Measurements from ENCODE around the gene GGT7.
"Not testable (repeated sequence)": the region's sequence is repeated elsewhere in the genome, so short reads cannot be mapped to it uniquely, and the experiment has no call there.

GGT7 gene

GRCh38 chr20:34898129-34898528, 25.5 kb upstream of the GGT7 start:
- H3K4me3 ChIP-seq (ENCODE audit: extremely low read depth, insufficient read depth, low read length, poor library complexity, severe bottlenecking); H3K9me3 ChIP-seq (ENCODE audit: control insufficient read depth, low read length); H3K27ac ChIP-seq (ENCODE audit: low read depth, low read length, severe bottlenecking); H3K4me1 ChIP-seq (ENCODE audit: control insufficient read depth, insufficient read depth, low read length, poor library complexity, severe bottlenecking): not testable (repeated sequence)
- no CpG with 5 or more reads among the region's 3 CpGs for whole genome bisulfite sequencing, 2 experiments (ENCODE audit: insufficient coverage in 2 of 2)
- H3K36me3 ChIP-seq (ENCODE audit: control insufficient read depth, insufficient read depth, low read length), result peaks cover 44% of the 10 kb centered on the region

- Histone ChIP-seq H3K4me1 (ENCODE audit: control insufficient read depth, insufficient read depth, low read length, poor library complexity, severe bottlenecking) (peaks cover 1% of the 10 kb centered on the region), H3K4me3 (ENCODE audit: extremely low read depth, insufficient read depth, low read length, poor library complexity, severe bottlenecking) (no peak overlapping the region), H3K36me3 (ENCODE audit: control insufficient read depth, insufficient read depth, low read length) (peaks cover 44% of the 10 kb centered on the region), H3K27ac (ENCODE audit: low read depth, low read length, severe bottlenecking) (no peak overlapping the region), H3K9me3 (ENCODE audit: control insufficient read depth, low read length) (no peaks in the 10 kb centered on the region)
- 80 to 100% methylated on average over 1 of the region's 1 CpG for WGBS, 2 experiments (ENCODE audit: insufficient coverage in 2 of 2)
Observed at GRCh38 chr20:34896086-34896621, 23.5 kb upstream of the GGT7 start.

GRCh38 chr20:34895465-34895864, 22.8 kb upstream of the GGT7 start:
- Histone ChIP-seq H3K9me3 (ENCODE audit: control insufficient read depth, low read length) (no peaks in the 10 kb centered on the region), H3K27ac (ENCODE audit: low read depth, low read length, severe bottlenecking) (no peak overlapping the region), H3K4me1 (ENCODE audit: control insufficient read depth, insufficient read depth, low read length, poor library complexity, severe bottlenecking) (peaks cover 8% of the 10 kb centered on the region), H3K4me3 (ENCODE audit: extremely low read depth, insufficient read depth, low read length, poor library complexity, severe bottlenecking) (no peak overlapping the region), H3K36me3 (ENCODE audit: control insufficient read depth, insufficient read depth, low read length) (peaks cover 39% of the 10 kb centered on the region)
- no CpG with 5 or more reads among the region's 3 CpGs for WGBS, 2 experiments (ENCODE audit: insufficient coverage in 2 of 2)

GRCh38 chr20:34894723-34895122, 22.1 kb upstream of the GGT7 start:
- Histone ChIP-seq H3K36me3 (ENCODE audit: control insufficient read depth, insufficient read depth, low read length) (peaks cover 35% of the 10 kb centered on the region), H3K9me3 (ENCODE audit: control insufficient read depth, low read length) (no peaks in the 10 kb centered on the region), H3K4me3 (ENCODE audit: extremely low read depth, insufficient read depth, low read length, poor library complexity, severe bottlenecking) (no peak overlapping the region), H3K4me1 (ENCODE audit: control insufficient read depth, insufficient read depth, low read length, poor library complexity, severe bottlenecking) (peaks cover 8% of the 10 kb centered on the region), H3K27ac (ENCODE audit: low read depth, low read length, severe bottlenecking) (no peak overlapping the region)
- 100% methylated on average over 1 of the region's 1 CpG; no CpG with 5 or more reads in 1 of the 2 experiments for WGBS, 2 experiments (ENCODE audit: insufficient coverage in 2 of 2)

- no peaks in the 10 kb centered on the region for H3K9me3 ChIP-seq (ENCODE audit: control insufficient read depth, low read length)
- no peak overlapping the region for H3K4me3 ChIP-seq (ENCODE audit: extremely low read depth, insufficient read depth, low read length, poor library complexity, severe bottlenecking)
- WGBS, 2 experiments (ENCODE audit: insufficient coverage in 2 of 2), result 100% methylated on average over 1 of the region's 2 CpGs
- H3K4me1 ChIP-seq (ENCODE audit: control insufficient read depth, insufficient read depth, low read length, poor library complexity, severe bottlenecking), result peaks cover 8% of the 10 kb centered on the region
- peaks cover 46% of the 10 kb centered on the region for H3K36me3 ChIP-seq (ENCODE audit: control insufficient read depth, insufficient read depth, low read length)
- no peak overlapping the region for H3K27ac ChIP-seq (ENCODE audit: low read depth, low read length, severe bottlenecking)
Observed at GRCh38 chr20:34892671-34893070, 20.0 kb upstream of the GGT7 start.

- Histone ChIP-seq H3K27ac (ENCODE audit: low read depth, low read length, severe bottlenecking) (no peak overlapping the region), H3K36me3 (ENCODE audit: control insufficient read depth, insufficient read depth, low read length) (peaks cover 48% of the 10 kb centered on the region), H3K4me1 (ENCODE audit: control insufficient read depth, insufficient read depth, low read length, poor library complexity, severe bottlenecking) (peaks cover 8% of the 10 kb centered on the region), H3K9me3 (ENCODE audit: control insufficient read depth, low read length) (no peaks in the 10 kb centered on the region), H3K4me3 (ENCODE audit: extremely low read depth, insufficient read depth, low read length, poor library complexity, severe bottlenecking) (no peak overlapping the region)
- no CpG with 5 or more reads among the region's 2 CpGs for WGBS, 2 experiments (ENCODE audit: insufficient coverage in 2 of 2)
Observed at GRCh38 chr20:34891166-34892062, 18.8 kb upstream of the GGT7 start.

- WGBS, 2 experiments (ENCODE audit: insufficient coverage in 2 of 2), result 100% methylated on average over 1 of the region's 1 CpG
- H3K27ac ChIP-seq (ENCODE audit: low read depth, low read length, severe bottlenecking), result no peak overlapping the region
Observed at GRCh38 chr20:34888468-34888867, 15.8 kb upstream of the GGT7 start.

GRCh38 chr20:34887023-34887422, 14.4 kb upstream of the GGT7 start:
- H3K27ac ChIP-seq (ENCODE audit: low read depth, low read length, severe bottlenecking), result no peak overlapping the region
- peaks cover 8% of the 10 kb centered on the region for H3K4me1 ChIP-seq (ENCODE audit: control insufficient read depth, insufficient read depth, low read length, poor library complexity, severe bottlenecking)
- 91 to 100% methylated on average over 2 of the region's 3 CpGs for WGBS, 2 experiments (ENCODE audit: insufficient coverage in 2 of 2)
- no peak overlapping the region for H3K4me3 ChIP-seq (ENCODE audit: extremely low read depth, insufficient read depth, low read length, poor library complexity, severe bottlenecking)
- H3K36me3 ChIP-seq (ENCODE audit: control insufficient read depth, insufficient read depth, low read length), result peaks cover 66% of the 10 kb centered on the region
- no peaks in the 10 kb centered on the region for H3K9me3 ChIP-seq (ENCODE audit: control insufficient read depth, low read length)

More at GRCh38 chr20:34888468-34888867, 15.8 kb upstream of the GGT7 start:
- Histone ChIP-seq H3K4me3 (ENCODE audit: extremely low read depth, insufficient read depth, low read length, poor library complexity, severe bottlenecking) (no peak overlapping the region), H3K9me3 (ENCODE audit: control insufficient read depth, low read length) (no peaks in the 10 kb centered on the region), H3K4me1 (ENCODE audit: control insufficient read depth, insufficient read depth, low read length, poor library complexity, severe bottlenecking) (peaks cover 8% of the 10 kb centered on the region), H3K36me3 (ENCODE audit: control insufficient read depth, insufficient read depth, low read length) (peaks cover 60% of the 10 kb centered on the region)

- Histone ChIP-seq H3K27ac (ENCODE audit: low read depth, low read length, severe bottlenecking) (no peak overlapping the region), H3K9me3 (ENCODE audit: control insufficient read depth, low read length) (no peaks in the 10 kb centered on the region), H3K36me3 (ENCODE audit: control insufficient read depth, insufficient read depth, low read length) (peaks cover 68% of the 10 kb centered on the region), H3K4me3 (ENCODE audit: extremely low read depth, insufficient read depth, low read length, poor library complexity, severe bottlenecking) (no peak overlapping the region), H3K4me1 (ENCODE audit: control insufficient read depth, insufficient read depth, low read length, poor library complexity, severe bottlenecking) (peaks cover 7% of the 10 kb centered on the region)
- WGBS, 2 experiments (ENCODE audit: insufficient coverage in 2 of 2), result no CpG with 5 or more reads among the region's 3 CpGs
Observed at GRCh38 chr20:34886122-34886521, 13.5 kb upstream of the GGT7 start.

- Histone ChIP-seq H3K27ac (ENCODE audit: low read depth, low read length, severe bottlenecking) (no peak overlapping the region), H3K4me3 (ENCODE audit: extremely low read depth, insufficient read depth, low read length, poor library complexity, severe bottlenecking) (no peak overlapping the region), H3K4me1 (ENCODE audit: control insufficient read depth, insufficient read depth, low read length, poor library complexity, severe bottlenecking) (no peaks in the 10 kb centered on the region), H3K9me3 (ENCODE audit: control insufficient read depth, low read length) (no peaks in the 10 kb centered on the region), H3K36me3 (ENCODE audit: control insufficient read depth, insufficient read depth, low read length) (peaks cover 68% of the 10 kb centered on the region)
- WGBS, 2 experiments (ENCODE audit: insufficient coverage in 2 of 2), result no CpG with 5 or more reads among the region's 1 CpG
Observed at GRCh38 chr20:34884260-34884659, 11.6 kb upstream of the GGT7 start.

GRCh38 chr20:34883809-34884208, 11.2 kb upstream of the GGT7 start:
- H3K36me3 ChIP-seq (ENCODE audit: control insufficient read depth, insufficient read depth, low read length), result peaks cover 68% of the 10 kb centered on the region
- 89 to 100% methylated on average over 2 of the region's 4 CpGs for WGBS, 2 experiments (ENCODE audit: insufficient coverage in 2 of 2)
- H3K27ac ChIP-seq (ENCODE audit: low read depth, low read length, severe bottlenecking), result no peak overlapping the region
- H3K4me1 ChIP-seq (ENCODE audit: control insufficient read depth, insufficient read depth, low read length, poor library complexity, severe bottlenecking), result no peaks in the 10 kb centered on the region
- no peaks in the 10 kb centered on the region for H3K9me3 ChIP-seq (ENCODE audit: control insufficient read depth, low read length)
- H3K4me3 ChIP-seq (ENCODE audit: extremely low read depth, insufficient read depth, low read length, poor library complexity, severe bottlenecking), result no peak overlapping the region

Measured in mesodermal cell (in vitro differentiated cells).